HuH-7.5 (cell line): Measurements from ENCODE around the gene ATRIP.

ENCODE experiments used
- DNase-seq: peaks from one replicate; pipeline ENCODE4 v3.0.0; 2011; ENCODE audit warnings: low spot score

Gene ATRIP

DNA sequence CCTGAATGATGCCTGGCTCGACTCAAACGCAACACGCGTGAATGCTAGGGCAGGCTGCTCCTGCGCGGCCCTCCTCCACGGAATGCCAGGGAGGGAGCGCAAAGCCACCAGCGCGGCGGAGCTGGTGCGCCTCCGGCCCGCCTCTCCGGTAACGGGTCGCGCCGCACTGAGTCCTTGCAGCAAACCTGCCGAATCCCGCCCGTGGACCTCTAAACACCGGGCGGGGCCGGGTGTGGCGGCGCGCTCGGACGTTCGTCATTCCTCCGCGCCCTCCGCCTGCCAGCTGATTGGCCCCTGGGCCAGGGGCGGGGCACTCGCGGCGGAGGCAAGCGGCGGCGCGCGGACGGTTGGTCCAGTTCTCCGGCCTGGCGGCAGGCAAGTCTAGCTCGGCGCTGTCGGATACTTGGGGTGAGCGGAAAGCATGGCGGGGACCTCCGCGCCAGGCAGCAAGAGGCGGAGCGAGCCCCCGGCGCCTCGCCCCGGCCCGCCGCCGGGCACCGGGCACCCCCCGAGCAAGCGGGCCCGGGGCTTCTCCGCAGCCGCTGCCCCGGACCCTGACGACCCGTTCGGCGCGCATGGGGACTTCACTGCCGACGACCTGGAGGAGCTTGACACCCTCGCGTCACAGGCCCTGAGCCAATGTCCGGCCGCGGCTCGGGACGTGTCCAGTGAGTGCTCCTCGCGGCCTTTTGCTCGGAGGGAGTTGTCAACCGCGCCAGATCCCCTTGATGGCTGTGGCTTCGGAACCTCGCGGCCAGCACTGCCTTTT lies at the start of gene ATRIP:
Gene ATRIP, plus strand, starts transcription at position 313 of the 769 bp plus-strand sequence. Its CDS starts 109 bp downstream, at position 422.
- DNase-seq, result peak; percentile 94

- DNase-seq, result peak; percentile 7
These were observed 48.5 kb upstream of the ATRIP start for GRCh38 chr3:48397767-48398681.

GRCh38 chr3:48398701-48399386 lies 47.7 kb upstream of the ATRIP start:
- DNase-seq, result peak; percentile 9

DNA sequence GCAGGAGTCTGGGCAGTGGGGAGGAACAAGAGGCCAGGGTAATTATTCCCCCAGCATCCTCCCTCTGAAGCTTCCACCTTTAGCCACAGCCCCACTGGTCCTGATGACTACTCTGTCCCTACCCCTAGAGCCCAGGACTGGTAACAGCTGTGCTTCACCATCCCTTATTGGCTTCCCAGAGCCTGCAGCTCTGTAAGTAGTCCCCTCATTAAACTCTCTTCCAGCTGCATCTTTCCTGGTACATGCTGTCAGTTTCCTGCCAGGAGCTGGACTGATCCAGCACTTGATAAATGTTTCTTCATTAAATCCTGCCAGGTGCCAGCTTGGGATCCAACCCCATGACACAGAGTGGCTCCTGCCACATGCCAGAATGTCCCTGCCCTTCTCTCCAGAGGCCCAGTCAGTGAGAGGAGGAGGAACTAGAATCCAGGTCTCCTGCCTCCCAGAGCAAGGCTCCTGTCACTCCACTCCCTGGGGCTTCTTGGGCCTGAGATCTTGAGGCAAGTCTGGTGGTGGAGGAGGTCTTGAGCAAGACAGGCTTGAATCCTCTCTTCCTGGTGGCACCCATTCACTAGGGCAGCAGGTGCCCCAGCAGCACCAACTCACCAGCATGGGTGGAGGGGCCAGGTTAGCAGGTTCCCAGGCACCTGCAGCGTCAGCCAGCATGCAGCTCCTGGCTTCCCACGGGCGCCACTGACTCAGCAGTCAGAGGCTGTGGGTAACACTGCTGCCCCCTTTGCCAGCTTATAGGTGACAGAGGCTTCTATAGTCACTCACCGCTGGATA lies 47.0 kb upstream of the ATRIP start:
- peak; percentile 19 for DNase-seq

DNA sequence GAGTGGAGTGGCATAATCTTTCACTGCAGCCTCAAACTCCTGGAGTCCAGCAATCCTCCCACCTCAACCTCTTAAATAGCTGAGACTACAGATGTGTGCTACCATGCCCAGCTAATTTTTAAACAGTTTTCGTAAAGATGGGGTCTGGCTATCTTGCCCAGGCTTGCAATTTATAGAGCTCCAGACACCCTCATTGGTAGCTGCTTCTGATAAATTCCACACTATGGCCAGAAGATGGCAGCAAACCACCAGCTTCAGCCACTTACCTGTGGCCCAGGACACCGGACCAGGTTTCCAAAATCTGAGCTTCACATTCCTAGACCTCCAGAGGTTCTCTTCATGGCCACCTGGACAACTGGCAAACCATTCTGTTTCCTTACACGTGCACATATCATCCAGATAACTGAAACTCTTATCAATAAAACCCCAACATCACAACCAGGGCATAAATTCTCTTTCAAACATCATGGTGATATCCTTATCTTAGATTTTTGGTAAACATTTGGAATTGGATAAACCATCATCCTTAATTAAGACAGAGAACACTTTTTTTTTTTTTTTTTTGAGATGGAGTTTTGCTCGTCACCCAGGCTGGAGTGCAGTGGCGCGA lies 45.6 kb upstream of the ATRIP start:
- peak; percentile 94 for DNase-seq

GRCh38 chr3:48401434-48401901 lies 45.1 kb upstream of the ATRIP start:
- DNase-seq, result peak; percentile 13

- peak; percentile 20 for DNase-seq
These were observed 44.2 kb upstream of the ATRIP start for GRCh38 chr3:48402281-48402732.

GRCh38 chr3:48402907-48403306 lies 43.6 kb upstream of the ATRIP start:
- no peak for DNase-seq

- peak; percentile 11 for DNase-seq
These were observed 42.8 kb upstream of the ATRIP start for GRCh38 chr3:48403533-48404439.

GRCh38 chr3:48404440-48405342 lies 41.8 kb upstream of the ATRIP start:
- no peak for DNase-seq

DNA sequence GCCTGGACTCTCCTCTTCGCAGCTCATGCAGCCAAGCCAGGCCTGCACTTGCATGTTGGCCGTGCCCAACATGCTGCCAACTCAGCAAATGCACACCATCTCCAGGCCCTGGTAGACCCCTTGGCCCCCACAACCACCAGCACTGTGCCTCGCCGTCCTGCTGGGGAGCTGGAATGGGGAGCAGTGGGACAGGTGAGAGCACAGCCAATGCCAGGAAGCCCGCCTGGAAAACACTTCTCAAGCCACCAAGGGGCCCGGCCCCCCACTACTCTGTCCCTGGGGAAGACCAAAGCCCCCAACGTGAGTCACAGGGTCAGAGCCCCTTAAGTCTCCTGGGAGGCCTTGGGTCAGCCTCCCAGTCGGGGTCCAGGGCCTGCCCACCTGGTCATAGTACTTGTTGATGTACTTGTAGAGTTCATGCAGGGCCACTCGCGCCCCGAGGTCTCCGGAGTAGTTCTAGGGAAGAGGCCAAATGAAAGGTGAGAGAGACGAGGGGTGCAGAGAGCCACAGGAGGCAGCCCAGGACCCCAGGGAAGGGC lies 41.1 kb upstream of the ATRIP start:
- no peak for DNase-seq

- DNase-seq, result no peak
These were observed 40.6 kb upstream of the ATRIP start for GRCh38 chr3:48405971-48406370.

GRCh38 chr3:48406443-48407431 lies 39.8 kb upstream of the ATRIP start:
- peak; percentile 6 for DNase-seq

DNA sequence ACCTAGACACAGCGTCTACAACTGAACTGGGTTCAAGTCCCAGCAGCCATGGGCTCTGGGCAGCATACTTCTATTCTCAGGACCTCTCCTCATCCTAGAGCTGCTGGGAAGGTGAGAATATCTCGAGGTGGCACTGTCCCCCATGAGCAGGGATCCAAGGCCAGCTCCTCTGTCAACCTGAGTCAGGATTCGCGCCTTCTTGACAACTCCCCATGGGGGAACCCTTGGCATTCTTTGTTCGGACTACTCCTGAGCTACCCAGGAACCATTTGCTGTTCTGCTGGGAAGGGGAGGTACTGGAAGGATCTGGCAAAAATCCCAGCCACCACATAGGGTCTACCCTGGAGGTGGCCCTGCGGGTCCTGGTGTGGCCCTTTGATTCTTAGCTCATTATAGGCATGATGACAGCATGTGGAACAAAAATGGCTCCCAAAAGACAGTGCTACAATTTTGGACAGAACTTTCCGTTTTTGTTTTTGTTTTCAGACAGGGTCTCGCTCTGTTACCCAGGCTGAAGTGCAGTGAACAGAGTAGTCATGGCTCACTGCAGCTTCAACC lies 38.9 kb upstream of the ATRIP start:
- no peak for DNase-seq

DNA sequence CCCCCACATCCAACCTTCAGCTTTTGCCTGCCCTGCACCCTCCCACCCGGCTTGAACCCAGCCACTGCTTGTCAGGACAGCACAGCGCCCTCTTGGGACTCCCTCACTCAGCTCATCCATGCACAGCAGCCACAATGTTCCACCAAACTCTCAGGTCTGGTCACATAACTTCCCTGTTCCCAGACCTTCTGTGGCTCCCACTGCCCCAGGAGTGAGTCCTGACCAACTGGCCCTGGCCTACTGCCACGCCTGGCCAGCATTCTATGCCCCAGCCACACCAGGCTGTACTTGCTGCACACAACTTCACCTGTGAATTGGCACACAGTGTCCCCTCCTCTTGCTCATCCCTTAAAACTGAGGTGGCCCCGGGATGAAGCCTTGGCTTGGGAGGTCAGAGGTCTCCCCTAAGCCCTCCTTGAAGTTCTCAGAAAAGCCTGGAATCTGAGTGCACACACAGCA lies 37.7 kb upstream of the ATRIP start:
- peak; percentile 51 for DNase-seq

DNA sequence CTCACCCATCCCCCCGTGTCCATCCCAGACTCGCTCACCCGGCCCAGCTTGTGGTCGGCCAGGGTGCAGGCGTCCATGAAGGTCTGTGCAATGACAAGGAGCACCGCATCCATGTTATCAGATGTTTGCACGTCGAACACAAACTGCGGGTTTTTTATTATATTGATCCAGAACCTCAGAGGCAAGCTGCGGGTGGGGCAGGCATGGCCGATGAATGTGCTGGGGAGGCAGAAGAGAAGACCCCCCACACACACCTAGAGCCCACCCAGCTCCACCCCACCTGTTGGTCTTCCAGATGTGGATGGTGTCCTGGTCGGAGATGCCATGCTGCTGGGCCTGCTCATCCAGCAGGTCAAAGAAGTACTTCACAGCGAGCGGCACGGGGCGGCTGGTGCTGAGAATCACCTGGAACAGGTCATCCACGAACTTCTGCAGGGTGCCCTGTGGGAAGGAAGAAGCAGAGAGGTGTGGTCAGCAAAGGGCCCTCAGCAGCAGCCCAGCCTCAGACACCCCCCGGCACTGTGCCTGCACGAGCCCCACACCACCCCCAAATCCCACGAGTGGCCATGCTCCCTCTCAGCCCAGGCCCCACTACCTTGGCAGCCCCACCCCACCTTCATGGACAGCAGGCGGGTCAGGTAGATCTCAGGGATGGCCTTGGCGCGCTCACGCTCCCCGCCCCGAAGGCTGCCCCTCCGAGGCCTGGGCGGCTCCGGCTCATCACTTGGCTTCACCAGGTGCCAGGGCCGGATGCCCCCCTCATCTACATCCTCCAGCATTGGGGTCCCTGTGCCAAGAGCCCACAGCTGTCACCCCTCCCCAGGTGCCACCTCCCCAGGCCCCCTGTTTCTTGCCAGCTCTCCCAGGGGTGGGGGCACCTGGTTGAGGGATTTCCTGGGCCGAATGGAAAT lies 37.0 kb upstream of the ATRIP start:
- DNase-seq, result peak; percentile 5
